WTC11 (cell line): ENCODE results near the gene BRS3.

Experiments used
- ARID4B ChIP-seq: sonication (generic); formaldehyde crosslinking; IDR thresholded peaks from 2 replicates; pipeline ENCODE4 v1.8.0; 2023; ENCODE audit warnings: missing genetic modification reagents, mild to moderate bottlenecking, borderline replicate concordance
- ATF3 ChIP-seq: sonication (generic); formaldehyde crosslinking; conservative IDR thresholded peaks from 2 replicates; pipeline ENCODE4 v1.8.1; 2022; ENCODE audit warnings: mild to moderate bottlenecking, missing genetic modification reagents
- FOXJ3 ChIP-seq: sonication (generic); formaldehyde crosslinking; IDR thresholded peaks from 2 replicates; pipeline ENCODE4 v1.9.0; 2021; ENCODE audit warnings: missing genetic modification reagents, mild to moderate bottlenecking, borderline replicate concordance
- ZBTB43 ChIP-seq: sonication (generic); formaldehyde crosslinking; IDR thresholded peaks from 2 replicates; pipeline ENCODE4 v1.8.1; 2023; ENCODE audit warnings: mild to moderate bottlenecking, missing genetic modification reagents
- TF ChIP-seq, protein P1 (sequence below): fragments of 200-600 bp; IDR thresholded peaks from 2 replicates; pipeline ENCODE4 v1.8.0; 2022; ENCODE audit warnings: antibody characterized with exemption
- TF ChIP-seq, protein P2 (sequence below): sonication (generic); formaldehyde crosslinking; IDR thresholded peaks from 2 replicates; pipeline ENCODE4 v1.8.0; 2022; ENCODE audit warnings: mild to moderate bottlenecking, missing genetic modification reagents
- TF ChIP-seq, protein P3 (sequence below): sonication (generic); formaldehyde crosslinking; IDR thresholded peaks from 2 replicates; pipeline ENCODE4 v1.8.0; 2022; ENCODE audit warnings: missing genetic modification reagents
- TF ChIP-seq, protein P4 (sequence below): fragments of 250-450 bp; sonication (Bioruptor Pico); conservative IDR thresholded peaks from 2 replicates; pipeline ENCODE4 v1.9.0; 2021; ENCODE audit warnings: mild to moderate bottlenecking

- no peak for TF ChIP-seq FOXJ3 (CRISPR knock-in tag)
- TF ChIP-seq, protein P1, sequence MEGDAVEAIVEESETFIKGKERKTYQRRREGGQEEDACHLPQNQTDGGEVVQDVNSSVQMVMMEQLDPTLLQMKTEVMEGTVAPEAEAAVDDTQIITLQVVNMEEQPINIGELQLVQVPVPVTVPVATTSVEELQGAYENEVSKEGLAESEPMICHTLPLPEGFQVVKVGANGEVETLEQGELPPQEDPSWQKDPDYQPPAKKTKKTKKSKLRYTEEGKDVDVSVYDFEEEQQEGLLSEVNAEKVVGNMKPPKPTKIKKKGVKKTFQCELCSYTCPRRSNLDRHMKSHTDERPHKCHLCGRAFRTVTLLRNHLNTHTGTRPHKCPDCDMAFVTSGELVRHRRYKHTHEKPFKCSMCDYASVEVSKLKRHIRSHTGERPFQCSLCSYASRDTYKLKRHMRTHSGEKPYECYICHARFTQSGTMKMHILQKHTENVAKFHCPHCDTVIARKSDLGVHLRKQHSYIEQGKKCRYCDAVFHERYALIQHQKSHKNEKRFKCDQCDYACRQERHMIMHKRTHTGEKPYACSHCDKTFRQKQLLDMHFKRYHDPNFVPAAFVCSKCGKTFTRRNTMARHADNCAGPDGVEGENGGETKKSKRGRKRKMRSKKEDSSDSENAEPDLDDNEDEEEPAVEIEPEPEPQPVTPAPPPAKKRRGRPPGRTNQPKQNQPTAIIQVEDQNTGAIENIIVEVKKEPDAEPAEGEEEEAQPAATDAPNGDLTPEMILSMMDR: no peak
- TF ChIP-seq, protein P2, sequence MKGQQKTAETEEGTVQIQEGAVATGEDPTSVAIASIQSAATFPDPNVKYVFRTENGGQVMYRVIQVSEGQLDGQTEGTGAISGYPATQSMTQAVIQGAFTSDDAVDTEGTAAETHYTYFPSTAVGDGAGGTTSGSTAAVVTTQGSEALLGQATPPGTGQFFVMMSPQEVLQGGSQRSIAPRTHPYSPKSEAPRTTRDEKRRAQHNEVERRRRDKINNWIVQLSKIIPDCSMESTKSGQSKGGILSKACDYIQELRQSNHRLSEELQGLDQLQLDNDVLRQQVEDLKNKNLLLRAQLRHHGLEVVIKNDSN (CRISPR knock-in tag): no peak
- no peak for TF ChIP-seq ARID4B (CRISPR knock-in tag)
- TF ChIP-seq ATF3 (CRISPR knock-in tag): no peak
- TF ChIP-seq, protein P3, sequence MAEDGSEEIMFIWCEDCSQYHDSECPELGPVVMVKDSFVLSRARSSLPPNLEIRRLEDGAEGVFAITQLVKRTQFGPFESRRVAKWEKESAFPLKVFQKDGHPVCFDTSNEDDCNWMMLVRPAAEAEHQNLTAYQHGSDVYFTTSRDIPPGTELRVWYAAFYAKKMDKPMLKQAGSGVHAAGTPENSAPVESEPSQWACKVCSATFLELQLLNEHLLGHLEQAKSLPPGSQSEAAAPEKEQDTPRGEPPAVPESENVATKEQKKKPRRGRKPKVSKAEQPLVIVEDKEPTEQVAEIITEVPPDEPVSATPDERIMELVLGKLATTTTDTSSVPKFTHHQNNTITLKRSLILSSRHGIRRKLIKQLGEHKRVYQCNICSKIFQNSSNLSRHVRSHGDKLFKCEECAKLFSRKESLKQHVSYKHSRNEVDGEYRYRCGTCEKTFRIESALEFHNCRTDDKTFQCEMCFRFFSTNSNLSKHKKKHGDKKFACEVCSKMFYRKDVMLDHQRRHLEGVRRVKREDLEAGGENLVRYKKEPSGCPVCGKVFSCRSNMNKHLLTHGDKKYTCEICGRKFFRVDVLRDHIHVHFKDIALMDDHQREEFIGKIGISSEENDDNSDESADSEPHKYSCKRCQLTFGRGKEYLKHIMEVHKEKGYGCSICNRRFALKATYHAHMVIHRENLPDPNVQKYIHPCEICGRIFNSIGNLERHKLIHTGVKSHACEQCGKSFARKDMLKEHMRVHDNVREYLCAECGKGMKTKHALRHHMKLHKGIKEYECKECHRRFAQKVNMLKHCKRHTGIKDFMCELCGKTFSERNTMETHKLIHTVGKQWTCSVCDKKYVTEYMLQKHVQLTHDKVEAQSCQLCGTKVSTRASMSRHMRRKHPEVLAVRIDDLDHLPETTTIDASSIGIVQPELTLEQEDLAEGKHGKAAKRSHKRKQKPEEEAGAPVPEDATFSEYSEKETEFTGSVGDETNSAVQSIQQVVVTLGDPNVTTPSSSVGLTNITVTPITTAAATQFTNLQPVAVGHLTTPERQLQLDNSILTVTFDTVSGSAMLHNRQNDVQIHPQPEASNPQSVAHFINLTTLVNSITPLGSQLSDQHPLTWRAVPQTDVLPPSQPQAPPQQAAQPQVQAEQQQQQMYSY (CRISPR knock-in tag): no peak
- TF ChIP-seq, protein P4, sequence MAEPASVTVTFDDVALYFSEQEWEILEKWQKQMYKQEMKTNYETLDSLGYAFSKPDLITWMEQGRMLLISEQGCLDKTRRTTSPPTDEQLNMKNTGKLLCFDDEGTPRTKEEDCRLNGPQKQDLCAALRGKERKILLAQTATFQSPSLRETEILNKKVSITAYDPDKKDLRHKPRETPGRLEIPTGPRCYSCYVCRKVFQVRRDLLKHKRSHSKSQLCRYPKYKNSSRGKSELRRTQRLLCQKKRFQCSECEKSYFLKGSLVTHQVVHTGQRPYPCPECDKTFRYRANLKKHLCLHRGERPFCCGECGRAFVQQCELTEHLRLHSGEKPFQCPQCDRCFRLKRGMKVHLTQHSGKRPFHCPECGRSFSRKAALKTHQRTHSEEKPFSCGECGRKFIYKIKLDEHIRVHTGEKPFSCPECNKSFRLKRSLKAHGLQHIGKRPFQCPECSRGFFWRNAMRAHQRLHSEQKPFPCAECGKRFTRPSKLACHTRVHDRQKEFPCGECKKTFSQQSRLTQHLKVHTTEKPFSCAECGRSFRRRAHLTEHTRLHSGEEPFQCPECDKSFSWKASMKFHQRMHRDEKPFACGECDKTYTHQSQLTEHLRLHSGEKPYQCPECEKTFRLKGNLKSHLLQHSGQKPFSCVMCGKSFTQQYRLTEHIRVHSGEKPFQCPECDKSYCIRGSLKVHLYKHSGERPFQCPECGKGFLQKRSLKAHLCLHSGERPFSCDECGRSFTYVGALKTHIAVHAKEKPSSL: no peak
- TF ChIP-seq ZBTB43 (CRISPR knock-in tag): no peak
Measured at GRCh38 chrX:136541294-136541693, 53.5 kb downstream of the BRS3 start.
